Fibroblast of lung (primary cell): ENCODE results near the gene EXTL2. TPM values are rescaled to one million over a fixed set of nuclear protein-coding genes. Genes with fewer than 3 reads are reported as not detected.

Experiments
- DNase-seq, 2 donors: peaks; one replicate each; pipeline versions ENCODE4 v3.0.0 to v3.0.0-alpha.2; 2010; ENCODE audit warnings: low read depth in 2 of 2
- H2AFZ ChIP-seq: 2 replicates; pipeline ENCODE4 v1.5.1; 2012; ENCODE audit warnings: low read length, control low read depth, inconsistent platforms
- H3K27ac ChIP-seq: 2 replicates; pipeline ENCODE4 v1.5.1; 2011; ENCODE audit warnings: low read length, control low read depth; ENCODE audit not compliant: insufficient read depth
- H3K27me3 ChIP-seq: 2 replicates; pipeline ENCODE4 v1.5.1; 2011; ENCODE audit warnings: mild to moderate bottlenecking, low read length; ENCODE audit not compliant: control insufficient read depth, insufficient read depth
- H3K36me3 ChIP-seq: 2 replicates; pipeline ENCODE4 v1.5.1; 2011; ENCODE audit warnings: low read length; ENCODE audit not compliant: control insufficient read depth, insufficient read depth
- H3K4me1 ChIP-seq: 2 replicates; pipeline ENCODE4 v1.5.1; 2011; ENCODE audit warnings: low read length; ENCODE audit not compliant: control insufficient read depth, insufficient read depth; ENCODE audit errors: extremely low read depth
- H3K4me2 ChIP-seq: 2 replicates; pipeline ENCODE4 v1.5.1; 2011; ENCODE audit warnings: low read length, control low read depth; ENCODE audit not compliant: insufficient read depth; ENCODE audit errors: extremely low read depth
- H3K4me3 ChIP-seq, 4 experiments: fragments of 200-600 bp in 1 of 4; sonication (generic) in 1 of 4; replicated peaks in 1 of 4; 2 replicates each; pipeline ENCODE4 v1.5.1; 2011 to 2016; ENCODE audit warnings: low read length in 4 of 4, low read depth in 3 of 4, mild to moderate bottlenecking in 3 of 4, control low read depth in 2 of 4, inconsistent platforms in 1 of 4, mixed read lengths in 1 of 4; ENCODE audit not compliant: insufficient read depth in 1 of 4; ENCODE audit errors: control extremely low read depth in 1 of 4
- H3K79me2 ChIP-seq: 2 replicates; pipeline ENCODE4 v1.5.1; 2012; ENCODE audit warnings: mild to moderate bottlenecking, low read length, inconsistent platforms; ENCODE audit not compliant: control insufficient read depth, insufficient read depth
- H3K9ac ChIP-seq: 2 replicates; pipeline ENCODE4 v1.5.1; 2011; ENCODE audit warnings: mild to moderate bottlenecking, low read length, control low read depth; ENCODE audit not compliant: insufficient read depth
- H3K9me3 ChIP-seq: 2 replicates; pipeline ENCODE4 v1.5.1; 2012; ENCODE audit warnings: low read depth, low read length; ENCODE audit not compliant: control insufficient read depth, insufficient read depth
- H4K20me1 ChIP-seq: 2 replicates; pipeline ENCODE4 v1.5.1; 2011; ENCODE audit warnings: low read length; ENCODE audit not compliant: control insufficient read depth, insufficient read depth; ENCODE audit errors: extremely low read depth
- EZH2 ChIP-seq: IDR thresholded peaks from 2 replicates; pipeline ENCODE4 v1.5.1; 2012; ENCODE audit warnings: low read length, control low read depth, mild to moderate bottlenecking; ENCODE audit errors: missing control alignments
- polyA plus RNA-seq, 2 donors: library from polyadenylated mRNA; depleted of rRNA in 1 of 2; stranded (reverse) in 1 of 2; unstranded in 1 of 2; fragments of >200 nt; gene quantifications; 2 replicates each; pipeline ENCODE4 v1.2.1, GENCODE V29; 2011 to 2012; ENCODE audit warnings: missing spikeins in 1 of 2
- total RNA-seq: library from RNA; depleted of rRNA; stranded (reverse); fragments of >200 nt; gene quantifications from 2 replicates; pipeline ENCODE4 v1.2.1, GENCODE V29; 2014
- TF ChIP-seq, protein P1 (sequence below), 2 donors: IDR thresholded peaks in 1 of 2; conservative IDR thresholded peaks in 1 of 2; 1 replicate in 1 of 2; 2 replicates in 1 of 2; pipeline ENCODE4 v1.5.1; 2011 to 2012; ENCODE audit warnings: low read length in 2 of 2, control low read depth in 1 of 2, inconsistent platforms in 1 of 2, low read depth in 1 of 2, mild to moderate bottlenecking in 1 of 2

EXTL2 gene
- total and polyA plus RNA-seq, 2 donors (not counting 1 experiment from before 2014, with no cell fraction given), result 22.1 to 43.7 TPM

GRCh38 chr1:100866041-100866900 lies 28.4 kb downstream of the EXTL2 start:
- Histone ChIP-seq H3K79me2 (no peaks in the 10 kb centered on the region), H2AFZ (peak overlapping the region; percentile 47), H3K27me3 (no peaks in the 10 kb centered on the region), H3K9me3 (no peaks in the 10 kb centered on the region), H3K4me1 (no peaks in the 10 kb centered on the region), H3K4me3 (no peak overlapping the region), H4K20me1 (no peaks in the 10 kb centered on the region), H3K27ac (no peak overlapping the region), H3K36me3 (no peaks in the 10 kb centered on the region), H3K4me2 (peak overlapping the region; percentile 38), H3K9ac (no peak overlapping the region)
- TF ChIP-seq EZH2, result no peak
- TF ChIP-seq, protein P1, sequence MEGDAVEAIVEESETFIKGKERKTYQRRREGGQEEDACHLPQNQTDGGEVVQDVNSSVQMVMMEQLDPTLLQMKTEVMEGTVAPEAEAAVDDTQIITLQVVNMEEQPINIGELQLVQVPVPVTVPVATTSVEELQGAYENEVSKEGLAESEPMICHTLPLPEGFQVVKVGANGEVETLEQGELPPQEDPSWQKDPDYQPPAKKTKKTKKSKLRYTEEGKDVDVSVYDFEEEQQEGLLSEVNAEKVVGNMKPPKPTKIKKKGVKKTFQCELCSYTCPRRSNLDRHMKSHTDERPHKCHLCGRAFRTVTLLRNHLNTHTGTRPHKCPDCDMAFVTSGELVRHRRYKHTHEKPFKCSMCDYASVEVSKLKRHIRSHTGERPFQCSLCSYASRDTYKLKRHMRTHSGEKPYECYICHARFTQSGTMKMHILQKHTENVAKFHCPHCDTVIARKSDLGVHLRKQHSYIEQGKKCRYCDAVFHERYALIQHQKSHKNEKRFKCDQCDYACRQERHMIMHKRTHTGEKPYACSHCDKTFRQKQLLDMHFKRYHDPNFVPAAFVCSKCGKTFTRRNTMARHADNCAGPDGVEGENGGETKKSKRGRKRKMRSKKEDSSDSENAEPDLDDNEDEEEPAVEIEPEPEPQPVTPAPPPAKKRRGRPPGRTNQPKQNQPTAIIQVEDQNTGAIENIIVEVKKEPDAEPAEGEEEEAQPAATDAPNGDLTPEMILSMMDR (conservative IDR thresholded peaks at IDR 0.05 in 1 of 2, IDR thresholded peaks at IDR 0.05 in 1 of 2; ENCODE audit: low read depth in 1 of 2, low read length in 2 of 2), result peak; percentile 26 to 47
- peak; percentile 57 to 75 for DNase-seq

GRCh38 chr1:100862591-100862990 lies 32.1 kb downstream of the EXTL2 start:
- no peaks in the 10 kb centered on the region for H3K27me3 ChIP-seq
- no peak for TF ChIP-seq EZH2
- TF ChIP-seq, protein P1 (conservative IDR thresholded peaks at IDR 0.05 in 1 of 2, IDR thresholded peaks at IDR 0.05 in 1 of 2; ENCODE audit: low read depth in 1 of 2, low read length in 2 of 2), result no peak
- no peaks in the 10 kb centered on the region for H3K36me3 ChIP-seq
- no peak overlapping the region for H3K4me2 ChIP-seq
- no peak overlapping the region for H3K4me3 ChIP-seq
- no peaks in the 10 kb centered on the region for H3K79me2 ChIP-seq
- H2AFZ ChIP-seq, result no peak overlapping the region
- H4K20me1 ChIP-seq, result no peaks in the 10 kb centered on the region
- H3K9ac ChIP-seq, result no peak overlapping the region
- no peak overlapping the region for H3K27ac ChIP-seq
- H3K4me1 ChIP-seq, result no peaks in the 10 kb centered on the region
- H3K9me3 ChIP-seq, result no peaks in the 10 kb centered on the region
- peak; percentile 43 to 97 for DNase-seq

DNA sequence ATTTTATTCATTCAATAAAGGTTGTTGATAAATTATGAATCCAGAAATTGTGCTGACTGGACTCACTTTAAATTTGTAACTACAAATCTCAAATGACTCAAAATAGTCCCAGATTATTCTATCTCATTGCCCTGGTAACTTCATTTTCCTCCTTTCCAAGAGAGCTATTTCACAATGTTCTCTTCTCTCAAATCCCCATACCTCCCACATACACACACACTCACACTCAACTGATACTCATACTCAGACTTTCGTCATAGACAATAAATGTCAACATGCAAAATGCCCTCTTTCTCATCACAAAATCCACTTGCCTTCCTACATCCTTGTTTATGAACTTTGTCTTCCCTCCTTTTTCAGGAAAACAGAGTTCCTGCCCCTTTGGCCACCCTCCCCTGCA lies 33.3 kb downstream of the EXTL2 start:
- no peaks in the 10 kb centered on the region for H4K20me1 ChIP-seq
- H3K4me1 ChIP-seq, result no peaks in the 10 kb centered on the region
- TF ChIP-seq, protein P1 (conservative IDR thresholded peaks at IDR 0.05 in 1 of 2, IDR thresholded peaks at IDR 0.05 in 1 of 2; ENCODE audit: low read depth in 1 of 2, low read length in 2 of 2), result no peak
- TF ChIP-seq EZH2, result no peak
- peak; percentile 20 to 52 for DNase-seq
- no peaks in the 10 kb centered on the region for H3K36me3 ChIP-seq
- H3K9ac ChIP-seq, result no peak overlapping the region
- no peaks in the 10 kb centered on the region for H3K27me3 ChIP-seq
- no peak overlapping the region for H3K4me3 ChIP-seq
- no peak overlapping the region for H2AFZ ChIP-seq
- no peak overlapping the region for H3K4me2 ChIP-seq
- H3K79me2 ChIP-seq, result no peaks in the 10 kb centered on the region
- H3K27ac ChIP-seq, result no peak overlapping the region
- no peaks in the 10 kb centered on the region for H3K9me3 ChIP-seq
